Measurements from ENCODE around the gene GH1. TPM values are rescaled to one million over a fixed set of nuclear protein-coding genes. Genes with fewer than 3 reads are reported as not detected.

Gene GH1
- total RNA-seq, 1 donor from 2014 or later: not detected

GRCh38 chr17:63950940-63951907 lies 32.6 kb upstream of the GH1 start:
- Histone ChIP-seq H3K4me3 (ENCODE audit: low read depth, low read length) (no peak overlapping the region), H3K27me3 (ENCODE audit: control insufficient read depth, insufficient read depth, low read length) (peaks cover 17% of the 10 kb centered on the region), H3K36me3 (ENCODE audit: control insufficient read depth, insufficient read depth, low read length) (no peaks in the 10 kb centered on the region)
- DNase-seq (ENCODE audit: low read depth): no peak
- peak; percentile 53 for TF ChIP-seq CTCF (IDR thresholded peaks at IDR 0.05; ENCODE audit: insufficient read depth, low read length, poor library complexity, severe bottlenecking)

- DNase-seq (ENCODE audit: low read depth): no peak
- no peak for TF ChIP-seq CTCF (IDR thresholded peaks at IDR 0.05; ENCODE audit: insufficient read depth, low read length, poor library complexity, severe bottlenecking)
- Histone ChIP-seq H3K27me3 (ENCODE audit: control insufficient read depth, insufficient read depth, low read length) (peaks cover 15% of the 10 kb centered on the region), H3K36me3 (ENCODE audit: control insufficient read depth, insufficient read depth, low read length) (no peaks in the 10 kb centered on the region), H3K4me3 (ENCODE audit: low read depth, low read length) (no peak overlapping the region)
Observed at GRCh38 chr17:63949576-63950250, 31.1 kb upstream of the GH1 start.

- Histone ChIP-seq H3K27me3 (ENCODE audit: control insufficient read depth, insufficient read depth, low read length) (peaks cover 9% of the 10 kb centered on the region), H3K36me3 (ENCODE audit: control insufficient read depth, insufficient read depth, low read length) (no peaks in the 10 kb centered on the region), H3K4me3 (ENCODE audit: low read depth, low read length) (no peak overlapping the region)
- no peak for TF ChIP-seq CTCF (IDR thresholded peaks at IDR 0.05; ENCODE audit: insufficient read depth, low read length, poor library complexity, severe bottlenecking)
- DNase-seq (ENCODE audit: low read depth): no peak
Observed at GRCh38 chr17:63948521-63948920, 29.9 kb upstream of the GH1 start.

GRCh38 chr17:63947711-63948330 lies 29.2 kb upstream of the GH1 start:
- Histone ChIP-seq H3K4me3 (ENCODE audit: low read depth, low read length) (no peak overlapping the region), H3K36me3 (ENCODE audit: control insufficient read depth, insufficient read depth, low read length) (no peaks in the 10 kb centered on the region), H3K27me3 (ENCODE audit: control insufficient read depth, insufficient read depth, low read length) (peaks cover 9% of the 10 kb centered on the region)
- no peak for DNase-seq (ENCODE audit: low read depth)
- no peak for TF ChIP-seq CTCF (IDR thresholded peaks at IDR 0.05; ENCODE audit: insufficient read depth, low read length, poor library complexity, severe bottlenecking)

GRCh38 chr17:63946440-63947363 lies 28.1 kb upstream of the GH1 start:
- no peak for DNase-seq (ENCODE audit: low read depth)

More at GRCh38 chr17:63946440-63947363, 28.1 kb upstream of the GH1 start:
- peaks cover 11% of the 10 kb centered on the region for H3K27me3 ChIP-seq (ENCODE audit: control insufficient read depth, insufficient read depth, low read length)
- no peaks in the 10 kb centered on the region for H3K36me3 ChIP-seq (ENCODE audit: control insufficient read depth, insufficient read depth, low read length)
- no peak overlapping the region for H3K4me3 ChIP-seq (ENCODE audit: low read depth, low read length)
- TF ChIP-seq CTCF (IDR thresholded peaks at IDR 0.05; ENCODE audit: insufficient read depth, low read length, poor library complexity, severe bottlenecking): peak; percentile 55
